ENCODE measurements around the gene SCN1B. TPM values are rescaled to one million over a fixed set of nuclear protein-coding genes. Genes with fewer than 3 reads are reported as not detected.
"Not testable (repeated sequence)": the region's sequence is repeated elsewhere in the genome, so short reads cannot be mapped to it uniquely, and the experiment has no call there.

SCN1B gene
- total and polyA plus RNA-seq, 10 of the 15 experiments (the other 5 are each of a cell fraction or from before 2014, with no cell fraction given): 0.04 to 0.54 (median 0.11) TPM; not detected in 3

GRCh38 chr19:34998224-34998623 lies 32.0 kb upstream of the SCN1B start:
- H3K27me3 ChIP-seq (replicated peaks in 1 of 2; ENCODE audit: control insufficient read depth in 2 of 2, insufficient read depth in 2 of 2, low read length in 1 of 2); H3K36me3 ChIP-seq (ENCODE audit: control insufficient read depth in 2 of 2, insufficient read depth in 2 of 2, low read length in 1 of 2); intact Hi-C loops (cut with micrococcal nuclease; ENCODE audit: unreplicated experiment); H2AFZ ChIP-seq (ENCODE audit: control insufficient read depth, low read depth, low read length); CTCF ChIA-PET; H3K9me3 ChIP-seq (replicated peaks; ENCODE audit: control insufficient read depth, insufficient read depth, low read length); SMC1A ChIA-PET (ENCODE audit: uncharacterized antibody, unreplicated experiment); DNase-seq (ENCODE audit: low read depth, low spot score); in situ Hi-C loops (cut with MboI); BruUV-seq (replicated peaks); ATAC-seq; H3K4me2 ChIP-seq (ENCODE audit: control insufficient read depth, insufficient read depth); H4K20me1 ChIP-seq (ENCODE audit: control insufficient read depth, insufficient read depth); H3K4me3 ChIP-seq; H3K9ac ChIP-seq (ENCODE audit: control insufficient read depth, insufficient read depth, low read length); FAIRE-seq: not testable (repeated sequence)
- POLR2A ChIA-PET: interaction anchor here (1.1 to 4.7 kb wide), 2 partner anchors 8 to 24 kb away, joined by 4 to 38 read pairs; no protein-coding TSS in a partner anchor
- RAD21 ChIA-PET (ENCODE audit: unreplicated experiment): interaction anchor here (3.5 kb wide), 1 partner anchor 8 kb away, joined by 33 read pairs; no protein-coding TSS in a partner anchor
- Histone ChIP-seq H3K27ac (ENCODE audit: control insufficient read depth, insufficient read depth) (peak overlapping the region; percentile 86; the same call in 1 of the 2 replicates), H3K79me2 (ENCODE audit: control insufficient read depth, insufficient read depth, low read length) (peaks cover 31% of the 10 kb centered on the region), H3K4me1 (ENCODE audit: control insufficient read depth, insufficient read depth, low read length) (peaks cover 37% of the 10 kb centered on the region)
- over 99% methylated on average over 7 of the region's 7 CpGs for WGBS (ENCODE audit: insufficient coverage, insufficient replicate concordance, low lambda C conversion rate, missing lambda C conversion rate)

- 75% methylated on average over 13 of the region's 13 CpGs for WGBS (ENCODE audit: insufficient coverage, insufficient replicate concordance, low lambda C conversion rate, missing lambda C conversion rate)
- ChIA-PET POLR2A (interaction anchor here (0.6 to 4.7 kb wide), 4 partner anchors 9 to 1596 kb away, joined by 4 to 38 read pairs (median 5); no protein-coding TSS in a partner anchor), CTCF (interaction anchor here (1.6 kb wide), 1 partner anchor 10 kb away, joined by 3 read pairs; no protein-coding TSS in a partner anchor), RAD21 (ENCODE audit: unreplicated experiment) (interaction anchor here (3.5 kb wide), 1 partner anchor 9 kb away, joined by 33 read pairs; no protein-coding TSS in a partner anchor), SMC1A (ENCODE audit: uncharacterized antibody, unreplicated experiment) (interaction anchor here (0.7 to 1.7 kb wide), 4 partner anchors 9 to 20 kb away, joined by 3 to 6 read pairs (median 4); no protein-coding TSS in a partner anchor)
- Histone ChIP-seq H3K9ac (ENCODE audit: control insufficient read depth, insufficient read depth, low read length) (peak overlapping the region; percentile 94), H2AFZ (ENCODE audit: control insufficient read depth, low read depth, low read length) (peak overlapping the region; percentile 76), H3K4me3 (peak overlapping the region; percentile 95; the same call in 1 of the 2 replicates), H3K27me3 (replicated peaks in 1 of 2; ENCODE audit: control insufficient read depth in 2 of 2, insufficient read depth in 2 of 2, low read length in 1 of 2) (no peaks in the 10 kb centered on the region), H3K36me3 (ENCODE audit: control insufficient read depth in 2 of 2, insufficient read depth in 2 of 2, low read length in 1 of 2) (peaks cover 3% of the 10 kb centered on the region in 2 experiments; a peak in 3 of 4 replicates), H3K4me2 (ENCODE audit: control insufficient read depth, insufficient read depth) (peak overlapping the region; percentile 91), H3K4me1 (ENCODE audit: control insufficient read depth, insufficient read depth, low read length) (peaks cover 43% of the 10 kb centered on the region), H3K27ac (ENCODE audit: control insufficient read depth, insufficient read depth) (peak overlapping the region; percentile 86), H3K79me2 (ENCODE audit: control insufficient read depth, insufficient read depth, low read length) (peaks cover 38% of the 10 kb centered on the region), H4K20me1 (ENCODE audit: control insufficient read depth, insufficient read depth) (0 out of 2 replicates have a peak, but pooled peaks cover 2% of the 10 kb centered on the region), H3K9me3 (replicated peaks; ENCODE audit: control insufficient read depth, insufficient read depth, low read length) (no peaks in the 10 kb centered on the region; the same call in 2 of the 3 replicates)
- ATAC-seq (peak; percentile 47), FAIRE-seq (no peak), DNase-seq (ENCODE audit: low read depth, low spot score) (no peak)
- intact Hi-C loops (cut with micrococcal nuclease; ENCODE audit: unreplicated experiment): no loop called here
- in situ Hi-C loops (cut with MboI): no loop called here
- no TSS peak for BruUV-seq (replicated peaks)
- TF ChIP-seq NFIC (IDR thresholded peaks at IDR 0.05; ENCODE audit: low read depth, low read length) (no peak), IRF5 (IDR thresholded peaks at IDR 0.05; ENCODE audit: borderline replicate concordance) (no peak), PKNOX1 (IDR thresholded peaks at IDR 0.05) (peak; percentile 47; the same call in 1 of the 2 replicates), SMAD5 (IDR thresholded peaks at IDR 0.05; ENCODE audit: low read depth) (no peak), SP1 (IDR thresholded peaks at IDR 0.05; ENCODE audit: low read depth, low read length) (no peak), HSF1 (IDR thresholded peaks at IDR 0.05; ENCODE audit: low read depth, low read length) (no peak), MAX (IDR thresholded peaks at IDR 0.05; ENCODE audit: low read depth, low read length) (no peak), SREBF1 (IDR thresholded peaks at IDR 0.05; ENCODE audit: low read length) (no peak)
Observed at GRCh38 chr19:34998777-34999497, 31.3 kb upstream of the SCN1B start.
